ENCODE measurements around the gene CLCA2.

GRCh38 chr1:86419277-86419903 lies 4.6 kb upstream of the CLCA2 start:
- no peak for TF ChIP-seq REST (IDR thresholded peaks at IDR 0.05; ENCODE audit: insufficient read depth in 1 of 2, low read depth in 2 of 2, low read length in 2 of 2)
- no peak for TF ChIP-seq TAF1 (IDR thresholded peaks at IDR 0.05; ENCODE audit: borderline replicate concordance, insufficient read depth, low read length)
- no peak for TF ChIP-seq POLR2AphosphoS5 (IDR thresholded peaks at IDR 0.05; ENCODE audit: low read depth, low read length)
- no peak for TF ChIP-seq SIN3A (IDR thresholded peaks at IDR 0.05; ENCODE audit: borderline replicate concordance, insufficient read depth, low read length)
- TF ChIP-seq FOXP2 (optimal IDR thresholded peaks at IDR 0.05; ENCODE audit: borderline replicate concordance, extremely low read depth, extremely low read length, insufficient read depth): no peak

Data from PFSK-1 (cell line).